ENCODE data around the gene SLC35B2. TPM values are rescaled to one million over a fixed set of nuclear protein-coding genes. Genes with fewer than 3 reads are reported as not detected.

SLC35B2 gene
- polyA plus RNA-seq, 1 of the 3 experiments (the other 2 are of a cell fraction), result 125 TPM

DNA sequence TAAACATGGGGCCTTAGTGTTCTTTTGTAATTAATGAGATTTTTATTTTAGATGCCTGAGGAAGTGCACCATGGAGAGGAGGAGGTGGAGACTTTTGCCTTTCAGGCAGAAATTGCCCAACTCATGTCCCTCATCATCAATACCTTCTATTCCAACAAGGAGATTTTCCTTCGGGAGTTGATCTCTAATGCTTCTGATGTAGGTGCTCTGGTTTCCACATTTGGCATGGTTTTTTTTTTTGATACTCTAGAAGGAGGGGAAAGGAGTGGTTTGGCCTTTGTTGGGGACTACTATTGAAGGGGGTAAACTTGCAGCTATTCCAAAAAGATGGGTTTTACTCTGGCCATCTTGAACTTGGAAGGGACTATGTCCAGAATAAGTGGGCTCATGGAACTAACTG is 8.7 kb downstream of the SLC35B2 start:
- TF ChIP-seq, protein P1, sequence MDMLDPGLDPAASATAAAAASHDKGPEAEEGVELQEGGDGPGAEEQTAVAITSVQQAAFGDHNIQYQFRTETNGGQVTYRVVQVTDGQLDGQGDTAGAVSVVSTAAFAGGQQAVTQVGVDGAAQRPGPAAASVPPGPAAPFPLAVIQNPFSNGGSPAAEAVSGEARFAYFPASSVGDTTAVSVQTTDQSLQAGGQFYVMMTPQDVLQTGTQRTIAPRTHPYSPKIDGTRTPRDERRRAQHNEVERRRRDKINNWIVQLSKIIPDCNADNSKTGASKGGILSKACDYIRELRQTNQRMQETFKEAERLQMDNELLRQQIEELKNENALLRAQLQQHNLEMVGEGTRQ (IDR thresholded peaks at IDR 0.05; ENCODE audit: borderline replicate concordance, low read depth, low read length), result no peak
- no peak for TF ChIP-seq GATA2 (CRISPR knock-in tag; IDR thresholded peaks at IDR 0.05)
- H3K4me3 ChIP-seq (ENCODE audit: low read depth in 2 of 2, low read length in 1 of 2), result peak overlapping the region; percentile 65 to 99
- ChIA-PET CTCF (interaction anchor here (0.5 to 8.4 kb wide), 9 partner anchors 7 to 151 kb away, joined by 3 to 115 read pairs (median 27); partner anchors contain the start of genes AARS2, SLC29A1 and SLC35B2), POLR2A (no interaction called here)
- peak overlapping the region; percentile 98 for H3K4me2 ChIP-seq
- H3K9me2 ChIP-seq, result no peaks in the 10 kb centered on the region
- H3K9me3 ChIP-seq, result no peaks in the 10 kb centered on the region
- H2AFZ ChIP-seq (ENCODE audit: low read depth), result no peak overlapping the region
- peak overlapping the region; percentile 100 for H3K9ac ChIP-seq
- peak overlapping the region; percentile 86; a peak in 3 of 4 replicates for H3K27ac ChIP-seq (ENCODE audit: low read depth in 2 of 2, low read length in 1 of 2)
- peaks cover 13 to 30% of the 10 kb centered on the region in 2 experiments; a peak in 3 of 4 replicates for H3K4me1 ChIP-seq (ENCODE audit: control insufficient read depth in 1 of 2, insufficient read depth in 2 of 2, low read depth in 1 of 2, low read length in 1 of 2)
- WGBS (ENCODE audit: low lambda C conversion rate), result 0% methylated on average over 1 of the region's 1 CpG
- H3K36me3 ChIP-seq (replicated peaks in 1 of 2; ENCODE audit: control insufficient read depth in 1 of 2, insufficient read depth in 2 of 2, low read length in 1 of 2), result peaks cover 52 to 54% of the 10 kb centered on the region in 2 experiments
- H3F3A ChIP-seq (replicated peaks; ENCODE audit: insufficient read depth), result peaks cover 52% of the 10 kb centered on the region
- H3K79me2 ChIP-seq (ENCODE audit: insufficient read depth), result peaks cover 68% of the 10 kb centered on the region
- DNase-seq, result no peak
- no peaks in the 10 kb centered on the region for H3K27me3 ChIP-seq (ENCODE audit: insufficient read depth)
- H4K20me1 ChIP-seq (ENCODE audit: insufficient read depth), result peaks cover 66% of the 10 kb centered on the region

DNA sequence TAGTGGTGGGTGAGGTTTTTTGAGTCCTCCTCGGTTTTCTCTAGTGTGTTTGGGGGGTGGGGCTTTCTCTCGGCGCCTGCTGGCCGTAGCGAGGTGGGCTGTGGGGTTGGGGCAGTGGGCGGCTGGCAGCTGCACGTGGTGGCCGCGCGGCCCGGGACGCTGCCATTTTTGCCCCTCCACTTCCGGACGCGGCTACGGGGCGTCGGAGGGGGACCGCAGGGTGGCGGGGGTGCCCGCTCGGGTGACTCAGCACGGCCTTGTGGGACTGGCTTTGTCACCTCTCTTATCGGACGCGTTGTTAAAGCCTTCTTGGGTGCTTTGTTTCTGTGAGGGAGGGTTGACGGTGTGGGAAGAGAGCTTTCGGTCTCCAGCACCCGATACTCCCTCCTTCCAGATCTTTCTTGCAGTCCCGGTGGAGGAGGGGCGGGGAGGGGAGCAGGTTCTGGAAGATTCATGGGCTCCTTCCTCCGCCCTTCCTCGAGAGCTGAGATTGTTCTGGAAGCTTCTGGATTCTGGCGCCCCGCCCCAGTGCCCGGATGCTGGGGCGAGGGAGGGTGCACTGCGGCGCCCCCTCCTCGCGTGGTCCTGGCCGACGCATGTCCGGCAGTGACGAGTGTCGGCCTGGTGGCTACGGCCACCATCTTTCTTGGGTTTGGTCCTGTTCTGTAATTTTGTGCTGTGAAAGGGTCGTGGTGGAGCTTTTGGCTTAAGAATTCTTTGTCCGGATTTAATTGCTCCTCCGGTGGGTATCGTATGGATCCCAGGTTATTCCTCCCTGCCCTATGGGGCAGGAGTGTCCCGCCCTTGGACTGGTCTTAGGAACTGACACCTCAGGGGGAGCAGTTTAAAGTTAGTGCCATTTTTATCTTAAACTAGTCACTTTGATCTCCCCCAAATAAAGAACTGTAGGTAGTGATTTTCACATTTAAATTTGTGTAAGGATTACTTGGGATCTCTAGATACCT is 9.7 kb downstream of the SLC35B2 start:
- peak overlapping the region; percentile 65 to 99 for H3K4me3 ChIP-seq (ENCODE audit: low read depth in 2 of 2, low read length in 1 of 2)
- H3K9ac ChIP-seq, result peak overlapping the region; percentile 100
- peaks cover 42 to 46% of the 10 kb centered on the region in 2 experiments for H3K36me3 ChIP-seq (replicated peaks in 1 of 2; ENCODE audit: control insufficient read depth in 1 of 2, insufficient read depth in 2 of 2, low read length in 1 of 2)
- peaks cover 58% of the 10 kb centered on the region for H3K79me2 ChIP-seq (ENCODE audit: insufficient read depth)
- H3F3A ChIP-seq (replicated peaks; ENCODE audit: insufficient read depth), result peaks cover 43% of the 10 kb centered on the region
- ChIA-PET CTCF (interaction anchor here (0.6 to 8.4 kb wide), 14 partner anchors 8 to 151 kb away, joined by 3 to 115 read pairs (median 6); partner anchors contain the start of genes AARS2, CDC5L, SLC29A1 and SLC35B2), POLR2A (interaction anchor here (0.6 to 4.1 kb wide), 25 partner anchors 8 to 731 kb away, joined by 3 to 98 read pairs (median 4); partner anchors contain the start of genes AARS2, MAD2L1BP, SLC29A1 and SLC35B2)
- no peak overlapping the region for H2AFZ ChIP-seq (ENCODE audit: low read depth)
- no peaks in the 10 kb centered on the region for H3K9me3 ChIP-seq
- no peaks in the 10 kb centered on the region for H3K9me2 ChIP-seq
- DNase-seq, result peak; percentile 76
- peaks cover 57% of the 10 kb centered on the region for H4K20me1 ChIP-seq (ENCODE audit: insufficient read depth)
- H3K27ac ChIP-seq (ENCODE audit: low read depth in 2 of 2, low read length in 1 of 2), result peak overlapping the region; percentile 86
- H3K4me2 ChIP-seq, result peak overlapping the region; percentile 98
- no peaks in the 10 kb centered on the region for H3K27me3 ChIP-seq (ENCODE audit: insufficient read depth)
- peaks cover 13 to 24% of the 10 kb centered on the region in 2 experiments; a peak in 3 of 4 replicates for H3K4me1 ChIP-seq (ENCODE audit: control insufficient read depth in 1 of 2, insufficient read depth in 2 of 2, low read depth in 1 of 2, low read length in 1 of 2)
- 3% methylated on average over 35 of the region's 52 CpGs for WGBS (ENCODE audit: low lambda C conversion rate)
- TF ChIP-seq, protein P2, sequence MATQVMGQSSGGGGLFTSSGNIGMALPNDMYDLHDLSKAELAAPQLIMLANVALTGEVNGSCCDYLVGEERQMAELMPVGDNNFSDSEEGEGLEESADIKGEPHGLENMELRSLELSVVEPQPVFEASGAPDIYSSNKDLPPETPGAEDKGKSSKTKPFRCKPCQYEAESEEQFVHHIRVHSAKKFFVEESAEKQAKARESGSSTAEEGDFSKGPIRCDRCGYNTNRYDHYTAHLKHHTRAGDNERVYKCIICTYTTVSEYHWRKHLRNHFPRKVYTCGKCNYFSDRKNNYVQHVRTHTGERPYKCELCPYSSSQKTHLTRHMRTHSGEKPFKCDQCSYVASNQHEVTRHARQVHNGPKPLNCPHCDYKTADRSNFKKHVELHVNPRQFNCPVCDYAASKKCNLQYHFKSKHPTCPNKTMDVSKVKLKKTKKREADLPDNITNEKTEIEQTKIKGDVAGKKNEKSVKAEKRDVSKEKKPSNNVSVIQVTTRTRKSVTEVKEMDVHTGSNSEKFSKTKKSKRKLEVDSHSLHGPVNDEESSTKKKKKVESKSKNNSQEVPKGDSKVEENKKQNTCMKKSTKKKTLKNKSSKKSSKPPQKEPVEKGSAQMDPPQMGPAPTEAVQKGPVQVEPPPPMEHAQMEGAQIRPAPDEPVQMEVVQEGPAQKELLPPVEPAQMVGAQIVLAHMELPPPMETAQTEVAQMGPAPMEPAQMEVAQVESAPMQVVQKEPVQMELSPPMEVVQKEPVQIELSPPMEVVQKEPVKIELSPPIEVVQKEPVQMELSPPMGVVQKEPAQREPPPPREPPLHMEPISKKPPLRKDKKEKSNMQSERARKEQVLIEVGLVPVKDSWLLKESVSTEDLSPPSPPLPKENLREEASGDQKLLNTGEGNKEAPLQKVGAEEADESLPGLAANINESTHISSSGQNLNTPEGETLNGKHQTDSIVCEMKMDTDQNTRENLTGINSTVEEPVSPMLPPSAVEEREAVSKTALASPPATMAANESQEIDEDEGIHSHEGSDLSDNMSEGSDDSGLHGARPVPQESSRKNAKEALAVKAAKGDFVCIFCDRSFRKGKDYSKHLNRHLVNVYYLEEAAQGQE (IDR thresholded peaks at IDR 0.05; ENCODE audit: low read depth, low read length), result no peak
- peak in 1 of 2 experiments; percentile 96; a peak in 3 of 4 replicates for TF ChIP-seq EP300 (IDR thresholded peaks at IDR 0.05; ENCODE audit: borderline replicate concordance in 1 of 2, low read depth in 1 of 2, low read length in 1 of 2)
- no peak for TF ChIP-seq GATA2 (CRISPR knock-in tag; IDR thresholded peaks at IDR 0.05)
- TF ChIP-seq NFIC (IDR thresholded peaks at IDR 0.05; ENCODE audit: borderline replicate concordance), result no peak
- no peak for TF ChIP-seq FOXJ3 (CRISPR knock-in tag; IDR thresholded peaks at IDR 0.05)
- TF ChIP-seq PBX3 (IDR thresholded peaks at IDR 0.05), result no peak
- no peak for TF ChIP-seq RXRA (IDR thresholded peaks at IDR 0.05; ENCODE audit: borderline replicate concordance, low read depth)
- TF ChIP-seq ZBTB33 (IDR thresholded peaks at IDR 0.05; ENCODE audit: borderline replicate concordance, low read depth), result no peak
- TF ChIP-seq, protein P3, sequence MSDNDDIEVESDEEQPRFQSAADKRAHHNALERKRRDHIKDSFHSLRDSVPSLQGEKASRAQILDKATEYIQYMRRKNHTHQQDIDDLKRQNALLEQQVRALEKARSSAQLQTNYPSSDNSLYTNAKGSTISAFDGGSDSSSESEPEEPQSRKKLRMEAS (IDR thresholded peaks at IDR 0.05; ENCODE audit: low read depth), result peak; percentile 72; the same call in 1 of the 2 replicates
- 0 out of 2 replicates have a peak, but pooled peaks have one; percentile 3 for TF ChIP-seq JUND (IDR thresholded peaks at IDR 0.05)
- TF ChIP-seq ELF1 (IDR thresholded peaks at IDR 0.05), result peak; percentile 16; the same call in 1 of the 2 replicates
- no peak; the same call in 1 of the 2 replicates for TF ChIP-seq CTCF (IDR thresholded peaks at IDR 0.05)
